HFF-Myc (cell line): ENCODE results near the gene CFTR.

Source experiments
- DNase-seq: peaks from one replicate; pipeline ENCODE4 v3.0.0-alpha.2; 2011; ENCODE audit warnings: low read depth; ENCODE audit errors: extremely low read depth
- H3K4me3 ChIP-seq: replicated peaks from 2 replicates; pipeline ENCODE4 v1.5.1; 2011; ENCODE audit warnings: low read depth, mild to moderate bottlenecking, control low read depth, low read length
- TF ChIP-seq, protein P1 (sequence below): IDR thresholded peaks from 2 replicates; pipeline ENCODE4 v1.5.1; 2012; ENCODE audit warnings: mild to moderate bottlenecking, low read depth, low read length, control low read depth; ENCODE audit errors: missing control alignments

Gene CFTR

DNA sequence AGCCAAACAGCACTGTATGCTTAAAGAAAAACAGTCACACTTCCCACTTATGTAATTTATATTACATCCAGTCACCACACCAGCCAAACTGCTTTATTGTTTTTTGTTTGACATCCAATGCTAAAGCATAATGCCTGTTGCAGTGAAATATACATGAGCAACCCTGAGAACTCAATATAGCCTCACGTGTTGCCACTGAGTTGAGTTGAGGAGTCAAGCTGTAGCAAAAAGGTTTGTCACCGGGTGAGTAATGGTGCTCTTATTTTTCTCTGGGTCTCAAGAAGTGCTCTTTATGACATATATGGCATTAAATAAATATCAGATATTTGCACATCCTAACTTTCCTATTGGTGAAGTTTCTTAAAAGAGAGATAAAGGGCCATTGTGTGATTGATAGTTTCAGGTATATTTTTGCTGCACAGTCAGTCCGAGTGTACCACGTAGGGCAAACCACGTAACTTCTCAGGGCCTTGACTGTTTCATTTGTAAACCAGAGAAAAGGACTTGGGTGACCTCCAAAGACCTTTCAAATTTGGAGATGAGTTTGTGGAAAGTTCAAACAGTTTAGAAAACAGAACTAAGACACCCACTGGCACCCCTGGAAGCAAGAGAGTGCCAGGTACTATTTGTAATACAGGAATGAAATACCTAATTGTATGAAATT is 168.5 kb downstream of the CFTR start:
- TF ChIP-seq, protein P1, sequence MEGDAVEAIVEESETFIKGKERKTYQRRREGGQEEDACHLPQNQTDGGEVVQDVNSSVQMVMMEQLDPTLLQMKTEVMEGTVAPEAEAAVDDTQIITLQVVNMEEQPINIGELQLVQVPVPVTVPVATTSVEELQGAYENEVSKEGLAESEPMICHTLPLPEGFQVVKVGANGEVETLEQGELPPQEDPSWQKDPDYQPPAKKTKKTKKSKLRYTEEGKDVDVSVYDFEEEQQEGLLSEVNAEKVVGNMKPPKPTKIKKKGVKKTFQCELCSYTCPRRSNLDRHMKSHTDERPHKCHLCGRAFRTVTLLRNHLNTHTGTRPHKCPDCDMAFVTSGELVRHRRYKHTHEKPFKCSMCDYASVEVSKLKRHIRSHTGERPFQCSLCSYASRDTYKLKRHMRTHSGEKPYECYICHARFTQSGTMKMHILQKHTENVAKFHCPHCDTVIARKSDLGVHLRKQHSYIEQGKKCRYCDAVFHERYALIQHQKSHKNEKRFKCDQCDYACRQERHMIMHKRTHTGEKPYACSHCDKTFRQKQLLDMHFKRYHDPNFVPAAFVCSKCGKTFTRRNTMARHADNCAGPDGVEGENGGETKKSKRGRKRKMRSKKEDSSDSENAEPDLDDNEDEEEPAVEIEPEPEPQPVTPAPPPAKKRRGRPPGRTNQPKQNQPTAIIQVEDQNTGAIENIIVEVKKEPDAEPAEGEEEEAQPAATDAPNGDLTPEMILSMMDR, result no peak
- DNase-seq, result no peak
- H3K4me3 ChIP-seq, result no peak overlapping the region

DNA sequence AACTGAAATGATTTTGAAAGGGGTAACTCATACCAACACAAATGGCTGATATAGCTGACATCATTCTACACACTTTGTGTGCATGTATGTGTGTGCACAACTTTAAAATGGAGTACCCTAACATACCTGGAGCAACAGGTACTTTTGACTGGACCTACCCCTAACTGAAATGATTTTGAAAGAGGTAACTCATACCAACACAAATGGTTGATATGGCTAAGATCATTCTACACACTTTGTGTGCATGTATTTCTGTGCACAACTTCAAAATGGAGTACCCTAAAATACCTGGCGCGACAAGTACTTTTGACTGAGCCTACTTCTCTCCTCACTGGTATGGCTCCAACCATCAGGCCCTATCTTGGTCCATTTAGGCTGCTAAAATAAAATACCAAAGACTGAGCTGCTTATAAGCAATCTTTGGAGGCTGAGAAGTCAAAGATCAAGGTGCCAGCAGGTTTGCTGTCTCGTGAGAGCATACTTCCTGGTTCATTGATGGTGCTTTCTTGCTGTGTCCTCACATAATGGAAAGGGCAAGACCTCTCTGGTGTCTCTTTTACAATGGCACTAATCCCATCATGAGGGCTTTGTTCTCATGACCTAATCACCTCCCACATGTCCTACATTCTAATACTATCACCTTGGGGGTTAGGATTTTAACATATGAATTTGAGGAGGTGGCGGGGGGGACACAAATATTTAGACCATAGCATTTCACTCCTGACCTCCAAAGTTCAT is 173.3 kb downstream of the CFTR start:
- no peak overlapping the region for H3K4me3 ChIP-seq
- TF ChIP-seq, protein P1, result no peak
- no peak for DNase-seq

DNA sequence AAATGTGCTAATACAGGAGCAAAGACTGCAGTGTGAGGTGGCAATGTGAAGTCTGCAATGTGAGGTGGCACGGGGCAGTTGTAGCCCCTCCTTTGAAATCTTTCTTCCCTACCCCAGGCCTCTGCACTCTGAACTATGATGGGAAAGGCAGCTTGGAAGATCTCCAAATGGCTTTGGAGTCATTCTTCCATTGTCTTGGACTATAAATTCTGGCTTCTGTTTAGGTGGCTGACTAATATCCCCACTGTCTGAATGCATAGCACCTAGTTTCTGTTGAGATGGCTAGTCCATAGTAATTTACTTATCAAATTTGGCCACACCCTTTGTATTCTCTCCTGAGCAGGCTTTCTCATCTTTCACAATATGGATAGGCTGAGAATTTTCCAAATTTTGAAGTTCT is 175.0 kb downstream of the CFTR start:
- DNase-seq, result no peak
- H3K4me3 ChIP-seq, result no peak overlapping the region
- TF ChIP-seq, protein P1, result no peak

- H3K4me3 ChIP-seq, result no peak overlapping the region
- no peak for DNase-seq
- TF ChIP-seq, protein P1, result no peak
Measured at GRCh38 chr7:117656806-117657205, 177.0 kb downstream of the CFTR start.

DNA sequence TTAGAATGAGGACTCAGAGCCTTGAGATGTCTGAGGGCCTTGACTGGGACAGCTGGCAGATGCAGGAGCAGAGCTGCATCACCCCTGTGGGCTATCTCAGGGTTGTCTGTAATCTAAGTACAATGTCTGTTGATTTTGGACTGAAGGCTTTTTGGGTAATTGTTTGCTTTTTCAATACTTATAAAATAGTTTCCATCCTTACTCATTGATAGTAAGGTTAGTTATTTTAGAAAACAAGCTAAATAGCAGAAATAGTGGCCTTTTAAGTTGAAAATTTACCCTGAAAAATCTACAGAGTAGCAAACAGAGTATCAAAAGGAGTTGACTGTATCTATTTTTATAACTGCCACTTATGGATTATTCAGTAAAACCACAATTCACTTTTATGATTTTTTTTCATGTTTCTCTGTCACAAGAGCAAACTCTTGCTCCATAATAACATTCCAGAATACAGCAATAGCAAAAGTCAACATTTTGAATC is 179.7 kb downstream of the CFTR start:
- DNase-seq, result no peak
- TF ChIP-seq, protein P1, result no peak
- H3K4me3 ChIP-seq, result no peak overlapping the region

GRCh38 chr7:117661328-117661727 is 181.5 kb downstream of the CFTR start:
- TF ChIP-seq, protein P1, result no peak
- no peak for DNase-seq
- no peak overlapping the region for H3K4me3 ChIP-seq

DNA sequence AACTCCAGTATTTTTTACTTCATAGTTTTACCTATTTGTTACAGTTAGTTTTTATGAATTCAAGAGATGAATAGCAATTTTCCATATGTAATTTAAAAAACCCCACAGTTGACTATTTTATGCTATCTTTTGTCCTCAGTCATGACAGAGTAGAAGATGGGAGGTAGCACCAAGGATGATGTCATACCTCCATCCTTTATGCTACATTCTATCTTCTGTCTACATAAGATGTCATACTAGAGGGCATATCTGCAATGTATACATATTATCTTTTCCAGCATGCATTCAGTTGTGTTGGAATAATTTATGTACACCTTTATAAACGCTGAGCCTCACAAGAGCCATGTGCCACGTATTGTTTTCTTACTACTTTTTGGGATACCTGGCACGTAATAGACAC is 184.2 kb downstream of the CFTR start:
- DNase-seq, result no peak
- H3K4me3 ChIP-seq, result no peak overlapping the region
- TF ChIP-seq, protein P1, result no peak
